Peyer's patch (tissue), 4 donors: ENCODE results near the gene CLEC7A. TPM values are rescaled to one million over a fixed set of nuclear protein-coding genes. Genes with fewer than 3 reads are reported as not detected.

ENCODE experiments used
- DNase-seq, 3 donors: peaks; one replicate each; pipeline ENCODE4 v3.0.0-alpha.2; 2017 to 2019
- H3K27ac ChIP-seq, 4 donors: fragments of 200-600 bp; sonication (generic); one replicate each; pipeline ENCODE4 v1.5.1; 2016 to 2019
- H3K27me3 ChIP-seq, 2 donors: fragments of 200-600 bp; sonication (generic); one replicate each; pipeline ENCODE4 v1.5.1; 2019
- H3K36me3 ChIP-seq, 3 donors: fragments of 200-600 bp; sonication (generic); one replicate each; pipeline ENCODE4 v1.5.1; 2016 to 2019
- H3K4me1 ChIP-seq, 4 donors: fragments of 200-600 bp; sonication (generic); one replicate each; pipeline ENCODE4 v1.5.1; 2016 to 2019
- H3K4me3 ChIP-seq, 4 donors: fragments of 200-600 bp; sonication (generic); 1 replicate in 3 of 4; 2 replicates in 1 of 4; pipeline ENCODE4 v1.5.1; 2016 to 2019; ENCODE audit warnings: mild to moderate bottlenecking in 1 of 4
- H3K9me3 ChIP-seq, 4 donors: fragments of 200-600 bp; sonication (generic); one replicate each; pipeline ENCODE4 v1.5.1; 2016 to 2019; ENCODE audit warnings: mild to moderate bottlenecking in 1 of 4
- POLR2A ChIP-seq, 2 donors: fragments of 450-650 bp; IDR thresholded peaks; one replicate each; pipeline ENCODE4 v1.5.1; 2017; ENCODE audit warnings: antibody characterized with exemption in 2 of 2, mild to moderate bottlenecking in 2 of 2, moderate library complexity in 2 of 2
- total RNA-seq, 4 donors: library from RNA; depleted of rRNA; stranded (reverse); fragments of >200 nt; gene quantifications; one replicate each; pipeline ENCODE4 v1.1.0, GENCODE V29; 2016
- TF ChIP-seq, protein P1 (sequence below), 6 experiments: fragments of 450-650 bp in 4 of 6; fragments of 200-600 bp in 2 of 6; sonication (generic) in 1 of 6; IDR thresholded peaks; one replicate each; pipeline ENCODE4 v1.5.1; 2017 to 2019; ENCODE audit warnings: antibody characterized with exemption in 6 of 6, mild to moderate bottlenecking in 3 of 6, moderate library complexity in 1 of 6

Gene CLEC7A
- total RNA-seq, 4 donors from 2014 or later = 1.7 to 6.6 (median 3.2) TPM

DNA sequence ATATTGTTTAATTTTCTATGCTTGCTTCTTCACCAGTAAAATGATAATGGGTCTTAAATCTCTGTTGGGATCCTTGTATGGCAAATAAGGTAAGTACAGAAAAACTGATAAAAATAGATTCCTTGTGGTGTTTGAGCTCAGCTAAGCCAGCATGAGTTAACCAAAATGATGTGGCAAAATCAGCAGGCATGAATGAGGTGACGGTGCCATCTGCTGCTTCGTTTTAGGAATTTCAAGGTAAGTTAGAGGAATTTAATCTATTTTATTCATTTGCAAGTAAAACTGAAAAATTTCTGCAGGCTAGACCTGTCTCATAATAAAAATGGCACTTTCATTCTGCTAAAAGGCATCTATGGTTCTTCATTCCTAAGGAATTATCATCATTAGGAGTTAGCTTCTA, 10.0 kb upstream of the CLEC7A start:
- no peak overlapping the region for H3K27ac ChIP-seq
- no peak overlapping the region for H3K4me3 ChIP-seq
- no peaks in the 10 kb centered on the region for H3K9me3 ChIP-seq
- H3K27me3 ChIP-seq = no peaks in the 10 kb centered on the region
- no peak for TF ChIP-seq POLR2A (IDR thresholded peaks at IDR 0.05)
- TF ChIP-seq, protein P1, sequence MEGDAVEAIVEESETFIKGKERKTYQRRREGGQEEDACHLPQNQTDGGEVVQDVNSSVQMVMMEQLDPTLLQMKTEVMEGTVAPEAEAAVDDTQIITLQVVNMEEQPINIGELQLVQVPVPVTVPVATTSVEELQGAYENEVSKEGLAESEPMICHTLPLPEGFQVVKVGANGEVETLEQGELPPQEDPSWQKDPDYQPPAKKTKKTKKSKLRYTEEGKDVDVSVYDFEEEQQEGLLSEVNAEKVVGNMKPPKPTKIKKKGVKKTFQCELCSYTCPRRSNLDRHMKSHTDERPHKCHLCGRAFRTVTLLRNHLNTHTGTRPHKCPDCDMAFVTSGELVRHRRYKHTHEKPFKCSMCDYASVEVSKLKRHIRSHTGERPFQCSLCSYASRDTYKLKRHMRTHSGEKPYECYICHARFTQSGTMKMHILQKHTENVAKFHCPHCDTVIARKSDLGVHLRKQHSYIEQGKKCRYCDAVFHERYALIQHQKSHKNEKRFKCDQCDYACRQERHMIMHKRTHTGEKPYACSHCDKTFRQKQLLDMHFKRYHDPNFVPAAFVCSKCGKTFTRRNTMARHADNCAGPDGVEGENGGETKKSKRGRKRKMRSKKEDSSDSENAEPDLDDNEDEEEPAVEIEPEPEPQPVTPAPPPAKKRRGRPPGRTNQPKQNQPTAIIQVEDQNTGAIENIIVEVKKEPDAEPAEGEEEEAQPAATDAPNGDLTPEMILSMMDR (IDR thresholded peaks at IDR 0.05) = peak in 4 of 6 experiments; percentile 25 to 57 (median 52)
- no peak for DNase-seq
- no peaks in the 10 kb centered on the region for H3K4me1 ChIP-seq
- no peaks in the 10 kb centered on the region for H3K36me3 ChIP-seq

DNA sequence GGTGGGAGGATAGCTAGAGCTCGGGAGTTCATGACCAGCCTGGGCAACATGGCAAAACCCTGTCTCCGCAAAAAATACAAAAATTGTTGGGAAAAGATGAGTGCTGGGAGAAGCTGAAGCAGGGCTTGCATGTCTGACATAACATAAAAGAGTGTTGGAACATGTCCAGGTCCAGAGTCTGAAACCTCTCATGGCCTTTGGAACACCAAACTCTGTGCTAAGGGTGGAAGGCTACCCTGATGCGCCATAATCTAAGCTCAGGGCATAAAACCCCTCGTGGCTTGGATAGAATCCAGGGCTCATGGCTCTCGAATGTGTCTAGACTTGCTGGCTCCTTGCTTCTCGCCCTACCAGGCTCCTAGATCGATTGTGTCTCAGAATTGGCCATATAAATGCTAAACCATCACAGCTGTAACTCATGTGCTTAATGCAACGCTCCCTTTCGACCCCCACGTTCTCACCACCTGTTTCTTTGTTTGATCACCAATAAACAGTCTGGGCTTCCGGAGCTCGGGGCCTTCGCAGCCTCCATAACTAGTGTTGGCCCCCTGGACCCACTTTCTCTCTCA, 6.7 kb upstream of the CLEC7A start:
- Histone ChIP-seq H3K9me3 (no peaks in the 10 kb centered on the region), H3K27me3 (no peaks in the 10 kb centered on the region), H3K4me3 (no peak overlapping the region), H3K4me1 (no peaks in the 10 kb centered on the region), H3K36me3 (no peaks in the 10 kb centered on the region), H3K27ac (no peak overlapping the region)
- no peak for DNase-seq
- TF ChIP-seq POLR2A (IDR thresholded peaks at IDR 0.05) = no peak
- TF ChIP-seq, protein P1 (IDR thresholded peaks at IDR 0.05) = no peak

DNA sequence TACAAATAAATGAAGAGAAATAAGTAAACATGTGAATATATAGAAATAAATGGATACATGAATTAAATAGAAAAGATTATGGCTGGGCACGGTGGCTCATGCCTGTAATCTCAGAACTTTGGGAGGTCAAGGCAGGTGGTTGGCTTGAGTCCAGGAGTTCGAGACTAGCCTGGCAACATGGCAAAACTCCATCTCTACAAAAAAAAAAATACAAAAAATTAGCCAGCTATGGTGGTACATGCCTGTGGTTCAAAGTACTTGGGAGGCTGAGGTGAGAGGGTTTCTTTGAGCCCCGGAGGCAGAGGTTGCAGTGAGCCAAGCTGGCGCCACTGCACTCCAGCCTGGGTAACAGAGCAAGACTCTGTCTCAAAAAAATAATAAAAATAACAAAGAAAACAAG, 5.1 kb upstream of the CLEC7A start:
- H3K27me3 ChIP-seq = no peaks in the 10 kb centered on the region
- no peaks in the 10 kb centered on the region for H3K4me1 ChIP-seq

DNA sequence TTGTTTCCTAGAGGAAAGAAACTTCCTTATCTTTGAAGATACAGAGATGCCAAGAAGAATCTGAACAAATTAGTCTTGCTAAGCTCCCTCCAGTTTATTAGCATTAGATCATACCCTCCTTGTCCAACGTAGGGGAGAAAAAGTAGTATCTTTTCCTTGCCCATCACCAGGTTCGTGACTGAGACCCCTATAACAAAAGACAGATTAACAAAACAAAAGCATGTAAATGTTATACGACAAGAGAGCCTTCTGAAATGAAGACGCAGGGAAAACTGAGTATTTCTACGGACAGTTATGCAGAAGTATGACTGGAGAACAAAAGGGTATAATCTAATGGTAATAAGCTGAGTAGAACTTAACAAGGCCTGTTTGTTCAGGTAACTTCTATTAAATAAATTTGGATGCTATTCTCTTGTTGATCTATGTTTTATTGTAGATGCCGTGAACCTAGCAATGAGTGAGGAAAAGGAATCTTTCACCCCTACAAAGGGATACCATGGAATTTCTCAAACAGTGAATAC, 2.9 kb upstream of the CLEC7A start:
- TF ChIP-seq POLR2A (IDR thresholded peaks at IDR 0.05) = no peak
- TF ChIP-seq, protein P1 (IDR thresholded peaks at IDR 0.05) = no peak
- no peaks in the 10 kb centered on the region for H3K36me3 ChIP-seq
- no peak overlapping the region for H3K27ac ChIP-seq
- no peaks in the 10 kb centered on the region for H3K27me3 ChIP-seq
- H3K4me1 ChIP-seq = peaks cover 0 to 5% (median 0%) of the 10 kb centered on the region in 4 donors
- DNase-seq = no peak
- no peak overlapping the region for H3K4me3 ChIP-seq
- H3K9me3 ChIP-seq = no peaks in the 10 kb centered on the region

More for the DNA sequence above, 5.1 kb upstream of the CLEC7A start:
- H3K27ac ChIP-seq = no peak overlapping the region
- DNase-seq = no peak
- TF ChIP-seq, protein P1 (IDR thresholded peaks at IDR 0.05) = no peak
- TF ChIP-seq POLR2A (IDR thresholded peaks at IDR 0.05) = no peak
- H3K4me3 ChIP-seq = no peak overlapping the region
- no peaks in the 10 kb centered on the region for H3K9me3 ChIP-seq
- no peaks in the 10 kb centered on the region for H3K36me3 ChIP-seq

DNA sequence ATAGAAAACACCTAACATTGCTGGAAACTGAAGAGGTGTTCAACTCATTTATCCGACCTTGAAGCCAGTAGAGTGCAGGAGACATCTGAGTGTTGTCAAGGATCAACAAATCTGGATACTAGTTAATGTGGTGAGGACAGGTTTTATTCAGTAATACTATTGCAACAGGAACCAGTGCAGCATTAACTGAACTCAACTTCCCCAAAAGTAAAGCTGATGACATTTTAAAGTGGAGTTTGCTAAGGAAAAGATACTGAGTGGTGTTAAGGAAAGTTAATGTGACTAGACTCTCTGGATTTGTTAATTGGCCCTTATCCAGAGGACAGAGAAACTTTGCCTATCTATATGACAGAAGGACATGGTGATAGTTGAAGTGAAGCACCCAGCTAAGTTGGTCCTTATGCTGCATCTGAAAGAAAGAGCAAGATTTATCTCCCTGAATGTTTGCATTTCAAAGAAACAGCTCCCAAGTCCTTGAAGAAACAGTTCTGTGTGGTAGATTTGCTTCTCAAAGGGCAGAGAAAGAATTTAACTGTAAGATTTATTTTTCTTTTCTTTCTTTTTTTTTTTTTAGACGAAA, 1.2 kb upstream of the CLEC7A start:
- H3K36me3 ChIP-seq = no peaks in the 10 kb centered on the region
- H3K27me3 ChIP-seq = no peaks in the 10 kb centered on the region
- DNase-seq = no peak
- no peak overlapping the region for H3K4me3 ChIP-seq
- H3K9me3 ChIP-seq = no peaks in the 10 kb centered on the region
- H3K27ac ChIP-seq = no peak overlapping the region
- peaks cover 0 to 5% (median 0%) of the 10 kb centered on the region in 4 donors for H3K4me1 ChIP-seq
- TF ChIP-seq, protein P1 (IDR thresholded peaks at IDR 0.05) = no peak
- TF ChIP-seq POLR2A (IDR thresholded peaks at IDR 0.05) = no peak
